ENCODE measurements around the gene NCK2.

DNA sequence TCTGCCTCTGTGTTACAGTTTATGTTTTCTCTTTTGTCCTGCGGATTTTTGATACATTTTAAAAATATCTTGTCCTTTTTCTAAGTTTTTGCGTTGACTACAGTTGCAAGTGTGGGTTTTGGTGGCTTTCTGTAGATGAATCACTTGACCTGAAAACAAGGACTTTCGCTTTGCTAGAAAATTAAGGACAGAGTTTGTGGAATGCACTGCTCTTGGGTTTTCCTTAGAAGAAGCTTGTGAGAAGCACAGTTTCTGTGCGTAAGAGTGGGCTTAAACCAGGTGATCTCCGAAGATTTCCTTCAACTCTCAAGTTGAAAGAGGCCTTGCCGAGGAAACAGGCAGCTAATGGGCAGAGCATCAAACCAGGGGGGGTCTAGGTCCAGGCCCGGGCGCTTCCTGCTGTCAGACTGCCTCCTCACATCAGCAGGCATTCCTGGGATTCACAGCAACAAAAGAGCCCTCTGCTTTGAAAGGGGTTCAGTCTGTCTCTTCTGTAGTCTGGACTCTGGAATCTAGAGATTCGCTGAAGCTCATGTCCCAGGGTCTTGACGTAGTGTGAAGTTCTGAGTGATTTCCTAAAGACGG is 17.3 kb downstream of the NCK2 start:
- TF ChIP-seq POLR2A (IDR thresholded peaks at IDR 0.05; ENCODE audit: low read depth, low read length) = no peak
- TF ChIP-seq POLR2AphosphoS5 (IDR thresholded peaks at IDR 0.05; ENCODE audit: low read depth, low read length) = no peak
- TF ChIP-seq PAX5 (IDR thresholded peaks at IDR 0.05; ENCODE audit: insufficient read depth, low read length, severe bottlenecking) = no peak
- TF ChIP-seq TAF1 (IDR thresholded peaks at IDR 0.05; ENCODE audit: low read depth, low read length) = no peak
- no peak for TF ChIP-seq SPI1 (IDR thresholded peaks at IDR 0.05; ENCODE audit: low read depth, low read length)
- TF ChIP-seq POU2F2 (IDR thresholded peaks at IDR 0.05; ENCODE audit: low read depth, low read length) = no peak

Data from GM12891 (cell line).